GM12878 (cell line): ENCODE data around the gene DRAXIN. TPM values are rescaled to one million over a fixed set of nuclear protein-coding genes. Genes with fewer than 3 reads are reported as not detected.

Source experiments
- ATAC-seq: fragments of 200-7000 bp; cut with Tn5 transposase; 3 replicates; pipeline ENCODE4 v1.9.1; 2020; ENCODE audit warnings: mild to moderate bottlenecking, moderate library complexity
- BruUV-seq: library from RNA; stranded (reverse); fragments of 400-500 nt; replicated peaks from 2 replicates; lab custom pipeline; 2021; lab: Mats Ljungman, UMichigan
- CTCF ChIA-PET: fragments of 300-600 bp; sonication (Branson Sonifier 250); formaldehyde crosslinking; extraction: SDS; loops from one replicate; lab custom pipeline; 2021; ENCODE audit warnings: inconsistent platforms; lab: Yijun Ruan, JAX
- POLR2A ChIA-PET: fragments of 350-600 bp; formaldehyde crosslinking; extraction: SDS; loops from one replicate; lab custom pipeline; 2021; ENCODE audit warnings: inconsistent platforms; lab: Charles Lee
- RAD21 ChIA-PET: fragments of 300-600 bp; sonication (Branson Sonifier 250); formaldehyde crosslinking; loops from one replicate; lab custom pipeline; 2023; ENCODE audit warnings: antibody characterized with exemption; ENCODE audit not compliant: unreplicated experiment; lab: Charles Lee
- SMC1A ChIA-PET: fragments of 300-600 bp; sonication (Branson Sonifier 250); formaldehyde crosslinking; loops from one replicate; lab custom pipeline; 2023; ENCODE audit not compliant: unreplicated experiment, uncharacterized antibody; lab: Charles Lee
- DNase-seq: peaks from one replicate; pipeline ENCODE4 v3.0.0-alpha.2; 2011; ENCODE audit warnings: low read depth, low spot score
- FAIRE-seq: peaks from 3 replicates; lab custom pipeline; 2011; peaks lifted over from hg19 to GRCh38; lab: Jason Lieb, UNC
- H2AFZ ChIP-seq: 2 replicates; pipeline ENCODE4 v1.6.0; 2011; ENCODE audit warnings: low read depth, low read length, control low read depth; ENCODE audit not compliant: control insufficient read depth
- H3K27ac ChIP-seq: 2 replicates; pipeline ENCODE4 v1.5.1; 2011; ENCODE audit warnings: control low read depth; ENCODE audit not compliant: control insufficient read depth, insufficient read depth
- H3K27me3 ChIP-seq, 2 experiments: replicated peaks in 1 of 2; 2 replicates each; pipeline versions ENCODE4 v1.6.0 to v1.6.1; 2011; ENCODE audit warnings: low read length in 1 of 2; ENCODE audit not compliant: control insufficient read depth in 2 of 2, insufficient read depth in 2 of 2
- H3K36me3 ChIP-seq, 2 experiments: 2 replicates each; pipeline ENCODE4 v1.5.1; 2011; ENCODE audit warnings: low read length in 1 of 2; ENCODE audit not compliant: control insufficient read depth in 2 of 2, insufficient read depth in 2 of 2
- H3K4me1 ChIP-seq: 2 replicates; pipeline ENCODE4 v1.6.1; 2011; ENCODE audit warnings: mild to moderate bottlenecking, low read length, moderate library complexity, mixed read lengths; ENCODE audit not compliant: control insufficient read depth, insufficient read depth
- H3K4me2 ChIP-seq: 2 replicates; pipeline ENCODE4 v1.6.0; 2011; ENCODE audit warnings: control low read depth; ENCODE audit not compliant: control insufficient read depth, insufficient read depth
- H3K4me3 ChIP-seq: fragments of 200-600 bp; sonication (generic); 2 replicates; pipeline ENCODE4 v1.5.1; 2016
- H3K79me2 ChIP-seq: 2 replicates; pipeline ENCODE4 v1.6.0; 2011; ENCODE audit warnings: low read length; ENCODE audit not compliant: control insufficient read depth, insufficient read depth
- H3K9ac ChIP-seq: 2 replicates; pipeline ENCODE4 v1.8.0; 2011; ENCODE audit warnings: low read length, control low read depth, mixed read lengths; ENCODE audit not compliant: control insufficient read depth, insufficient read depth
- H3K9me3 ChIP-seq: replicated peaks from 3 replicates; pipeline ENCODE4 v1.5.1; 2011; ENCODE audit warnings: mild to moderate bottlenecking, low read length; ENCODE audit not compliant: control insufficient read depth, insufficient read depth
- H4K20me1 ChIP-seq: 2 replicates; pipeline ENCODE4 v1.6.0; 2011; ENCODE audit not compliant: control insufficient read depth, insufficient read depth
- ATF3 ChIP-seq: IDR thresholded peaks from 2 replicates; pipeline ENCODE4 v1.6.1; 2011; ENCODE audit warnings: low read depth, mild to moderate bottlenecking, low read length, moderate library complexity, borderline replicate concordance; ENCODE audit errors: extremely low read depth
- CBX3 ChIP-seq: fragments of 200-600 bp; sonication (generic); IDR thresholded peaks from 2 replicates; pipeline ENCODE4 v1.6.1; 2016; ENCODE audit warnings: low read depth, borderline replicate concordance
- CREM ChIP-seq: IDR thresholded peaks from 2 replicates; pipeline ENCODE4 v1.6.1; 2014; ENCODE audit warnings: antibody characterized with exemption, low read depth
- HCFC1 ChIP-seq: fragments of 150-350 bp; IDR thresholded peaks from 2 replicates; pipeline ENCODE4 v1.6.1; 2014; ENCODE audit warnings: low read length
- HDAC6 ChIP-seq: fragments of 200-600 bp; sonication (generic); IDR thresholded peaks from one replicate; pipeline ENCODE4 v1.8.0; 2017; ENCODE audit warnings: antibody characterized with exemption; ENCODE audit not compliant: unreplicated experiment
- JUNB ChIP-seq: IDR thresholded peaks from 2 replicates; pipeline ENCODE4 v1.6.1; 2016; ENCODE audit warnings: antibody characterized with exemption, mild to moderate bottlenecking
- NFYA ChIP-seq: IDR thresholded peaks from 2 replicates; pipeline ENCODE4 v1.6.1; 2011; ENCODE audit warnings: low read depth, mild to moderate bottlenecking, low read length, improper control_type of control experiment, borderline replicate concordance
- NR2F1 ChIP-seq: fragments of 450-650 bp; conservative IDR thresholded peaks from 2 replicates; pipeline ENCODE4 v1.6.1; 2017; ENCODE audit warnings: mild to moderate bottlenecking
- RBBP5 ChIP-seq: fragments of 200-600 bp; sonication (generic); conservative IDR thresholded peaks from 2 replicates; pipeline ENCODE4 v1.6.1; 2016
- SIX5 ChIP-seq: IDR thresholded peaks from 2 replicates; pipeline ENCODE4 v1.6.1; 2011; ENCODE audit warnings: mild to moderate bottlenecking, low read depth, low read length, moderate library complexity; ENCODE audit not compliant: severe bottlenecking
- SMAD1 ChIP-seq: fragments of 450-650 bp; IDR thresholded peaks from 2 replicates; pipeline ENCODE4 v1.6.1; 2018; ENCODE audit warnings: mild to moderate bottlenecking, low read depth; ENCODE audit not compliant: partially characterized antibody
- SPI1 ChIP-seq: IDR thresholded peaks from 2 replicates; pipeline ENCODE4 v1.6.1; 2011; ENCODE audit warnings: low read depth, mild to moderate bottlenecking, low read length, moderate library complexity, borderline replicate concordance; ENCODE audit not compliant: insufficient read depth
- TARDBP ChIP-seq: IDR thresholded peaks from 2 replicates; pipeline ENCODE4 v1.6.1; 2016; ENCODE audit warnings: borderline replicate concordance
- TCF3 ChIP-seq: IDR thresholded peaks from 2 replicates; pipeline ENCODE4 v1.6.1; 2012; ENCODE audit warnings: low read depth, mild to moderate bottlenecking, low read length, borderline replicate concordance; ENCODE audit not compliant: insufficient read depth
- WGBS: methylation state at CpG from one replicate; pipeline ENCODE4 v1.1.6; 2016; ENCODE audit warnings: low lambda C conversion rate; ENCODE audit not compliant: insufficient replicate concordance, insufficient coverage; ENCODE audit errors: missing lambda C conversion rate; 5-methylcytosine and 5-hydroxymethylcytosine counted together
- in situ Hi-C: fragments of 300-500 bp; cut with MboI; formaldehyde crosslinking; loops from 9 replicates; pipeline ENCODE4 v1.14.3; 2018; ENCODE audit warnings: mixed read lengths
- intact Hi-C: fragments of 100-400 bp; cut with micrococcal nuclease; formaldehyde crosslinking; loops from one replicate; pipeline ENCODE4 v1.14.2; 2022; ENCODE audit not compliant: unreplicated experiment
- polyA plus RNA-seq, 11 experiments: library from polyadenylated mRNA; depleted of rRNA in 4 of 11; unstranded in 6 of 11; stranded (reverse) in 5 of 11; fragments of >200 nt; fragmentation: Nextera tagmentation in 4 of 11; fragmentation: Illumina TruSeq in 1 of 11; extraction: Ambion mirVana in 4 of 11; extraction: Trizol in 1 of 11; gene quantifications; 1 replicate in 1 of 11; 2 replicates in 10 of 11; pipeline versions ENCODE4 v1.2.1 to v1.2.3, GENCODE V29; 2011 to 2016; ENCODE audit warnings: inconsistent platforms in 2 of 11, missing spikeins in 2 of 11, low read depth in 1 of 11
- total RNA-seq, 4 experiments: library from RNA; depleted of rRNA in 3 of 4; stranded (reverse); fragments of >200 nt in 3 of 4; fragmentation: Illumina TruSeq in 1 of 4; extraction: Trizol in 1 of 4; gene quantifications; 2 replicates each; pipeline versions ENCODE4 v1.2.1 to v1.2.3, GENCODE V29; 2013 to 2021
- TF ChIP-seq, protein P1 (sequence below): IDR thresholded peaks from 2 replicates; pipeline ENCODE4 v1.6.1; 2011; ENCODE audit warnings: borderline replicate concordance, low read depth, mild to moderate bottlenecking, moderate library complexity, mixed read lengths, low read length; ENCODE audit not compliant: insufficient read depth; ENCODE audit errors: extremely low read length

Gene DRAXIN
- total and polyA plus RNA-seq, 10 of the 15 experiments (the other 5 are each of a cell fraction or from before 2014, with no cell fraction given), result 0.01 to 0.05 (median 0.03) TPM; not detected in 3

GRCh38 chr1:11649237-11649623 lies 42.3 kb upstream of the DRAXIN start:
- 20% methylated on average over 8 of the region's 9 CpGs for WGBS

More at GRCh38 chr1:11649237-11649623, 42.3 kb upstream of the DRAXIN start:
- intact Hi-C loops, result no loop called here
- no TSS peak for BruUV-seq
- Histone ChIP-seq H3K27me3 (no peaks in the 10 kb centered on the region; a peak in 2 of 4 replicates), H3K4me3 (no peak overlapping the region), H3K9ac (no peak overlapping the region), H4K20me1 (no peaks in the 10 kb centered on the region), H3K27ac (no peak overlapping the region), H3K4me2 (no peak overlapping the region), H3K79me2 (no peaks in the 10 kb centered on the region), H3K9me3 (no peaks in the 10 kb centered on the region), H2AFZ (no peak overlapping the region), H3K36me3 (no peaks in the 10 kb centered on the region), H3K4me1 (no peaks in the 10 kb centered on the region)
- ChIA-PET SMC1A (no interaction called here), RAD21 (interaction anchor here (0.7 to 2.8 kb wide), 3 partner anchors 71 to 604 kb away, joined by 3 to 25 read pairs (median 5); no protein-coding TSS in a partner anchor), POLR2A (no interaction called here), CTCF (interaction anchor here (0.6 to 3.2 kb wide), 4 partner anchors 46 to 611 kb away, joined by 3 to 36 read pairs (median 8); no protein-coding TSS in a partner anchor)
- no peak for TF ChIP-seq ATF3
- TF ChIP-seq CREM, result no peak
- TF ChIP-seq SPI1, result no peak
- no peak for TF ChIP-seq JUNB
- TF ChIP-seq NR2F1, result no peak
- TF ChIP-seq NFYA, result no peak
- no peak for TF ChIP-seq SIX5
- TF ChIP-seq RBBP5, result no peak
- no peak for TF ChIP-seq TARDBP
- TF ChIP-seq HCFC1, result no peak
- TF ChIP-seq HDAC6, result no peak
- TF ChIP-seq CBX3, result no peak
- no peak for TF ChIP-seq TCF3
- no peak for TF ChIP-seq SMAD1
- TF ChIP-seq, protein P1, sequence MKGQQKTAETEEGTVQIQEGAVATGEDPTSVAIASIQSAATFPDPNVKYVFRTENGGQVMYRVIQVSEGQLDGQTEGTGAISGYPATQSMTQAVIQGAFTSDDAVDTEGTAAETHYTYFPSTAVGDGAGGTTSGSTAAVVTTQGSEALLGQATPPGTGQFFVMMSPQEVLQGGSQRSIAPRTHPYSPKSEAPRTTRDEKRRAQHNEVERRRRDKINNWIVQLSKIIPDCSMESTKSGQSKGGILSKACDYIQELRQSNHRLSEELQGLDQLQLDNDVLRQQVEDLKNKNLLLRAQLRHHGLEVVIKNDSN, result no peak
- ATAC-seq, result no peak
- no peak for FAIRE-seq
- no peak for DNase-seq
- in situ Hi-C loops, result no loop called here
